OCI-LY7 (cell line): Measurements from ENCODE around the gene ULBP3. TPM values are rescaled to one million over a fixed set of nuclear protein-coding genes. Genes with fewer than 3 reads are reported as not detected.

Source experiments
- BruUV-seq: library from RNA; stranded (reverse); fragments of 400-500 nt; replicated peaks from 2 replicates; lab custom pipeline; 2021; lab: Mats Ljungman, UMichigan
- CTCF ChIA-PET: fragments of 300-600 bp; sonication (Branson Sonifier 250); formaldehyde crosslinking; loops from one replicate; lab custom pipeline; 2022; ENCODE audit warnings: antibody characterized with exemption; ENCODE audit not compliant: unreplicated experiment; lab: Charles Lee
- POLR2A ChIA-PET: fragments of 300-600 bp; sonication (Branson Sonifier 250); formaldehyde crosslinking; loops from one replicate; lab custom pipeline; 2022; ENCODE audit warnings: antibody characterized with exemption; lab: Charles Lee
- DNase-seq: peaks from one replicate; pipeline ENCODE4 v3.0.0-alpha.2; 2015; ENCODE audit warnings: low spot score
- H2AFZ ChIP-seq: fragments of 200-600 bp; sonication (generic), shearing (Covaris generic); 2 replicates; pipeline ENCODE4 v1.6.1; 2014; ENCODE audit warnings: mild to moderate bottlenecking, antibody characterized with exemption, low read length, moderate library complexity
- H3K27ac ChIP-seq: fragments of 200-600 bp; sonication (generic); 2 replicates; pipeline ENCODE4 v1.5.1; 2014; ENCODE audit warnings: mixed run types, low read depth, mild to moderate bottlenecking, moderate library complexity, low read length, inconsistent platforms; ENCODE audit not compliant: poor library complexity, severe bottlenecking
- H3K36me3 ChIP-seq: fragments of 200-600 bp; sonication (generic); 2 replicates; pipeline ENCODE4 v1.6.1; 2014; ENCODE audit warnings: mild to moderate bottlenecking, antibody characterized with exemption, low read length, moderate library complexity, mixed read lengths; ENCODE audit not compliant: insufficient read depth
- H3K4me1 ChIP-seq: fragments of 200-600 bp; sonication (generic); 2 replicates; pipeline ENCODE4 v1.5.1; 2014; ENCODE audit warnings: mild to moderate bottlenecking, low read length; ENCODE audit not compliant: insufficient read depth, poor library complexity, severe bottlenecking
- H3K4me2 ChIP-seq: fragments of 200-600 bp; sonication (generic); 2 replicates; pipeline ENCODE4 v1.6.1; 2014; ENCODE audit warnings: mild to moderate bottlenecking, low read length
- H3K4me3 ChIP-seq: fragments of 200-600 bp; sonication (generic); 2 replicates; pipeline ENCODE4 v1.5.1; 2014; ENCODE audit warnings: mild to moderate bottlenecking, low read depth, low read length; ENCODE audit not compliant: poor library complexity, severe bottlenecking
- H3K79me2 ChIP-seq: fragments of 200-600 bp; sonication (generic); 2 replicates; pipeline ENCODE4 v1.6.1; 2016; ENCODE audit warnings: low read depth, mild to moderate bottlenecking, low read length, moderate library complexity, mixed read lengths; ENCODE audit not compliant: insufficient read depth
- H3K9me2 ChIP-seq: fragments of 200-600 bp; sonication (generic); 2 replicates; pipeline ENCODE4 v1.6.1; 2016; ENCODE audit warnings: mild to moderate bottlenecking, low read length, mixed read lengths; ENCODE audit not compliant: insufficient read depth
- H3K9me3 ChIP-seq: fragments of 200-600 bp; sonication (generic); 2 replicates; pipeline ENCODE4 v1.6.1; 2014; ENCODE audit warnings: mild to moderate bottlenecking, mixed run types, low read length, mixed read lengths
- H4K20me1 ChIP-seq: fragments of 200-600 bp; sonication (generic); 2 replicates; pipeline ENCODE4 v1.6.1; 2014; ENCODE audit warnings: mild to moderate bottlenecking, antibody characterized with exemption, low read length, moderate library complexity, mixed read lengths; ENCODE audit not compliant: insufficient read depth
- CTCF ChIP-seq: fragments of 200-600 bp; sonication (generic); conservative IDR thresholded peaks from 2 replicates; pipeline ENCODE4 v1.5.1; 2014; ENCODE audit warnings: mild to moderate bottlenecking, antibody characterized with exemption, low read length, moderate library complexity, mixed read lengths
- EZH2phosphoT487 ChIP-seq: fragments of 200-600 bp; sonication (generic); IDR thresholded peaks from 2 replicates; pipeline ENCODE4 v1.6.1; 2018; ENCODE audit warnings: low read depth, borderline replicate concordance, mild to moderate bottlenecking, mixed run types, antibody characterized with exemption, low read length, moderate library complexity, mixed read lengths
- intact Hi-C: fragments of 100-400 bp; cut with micrococcal nuclease; formaldehyde crosslinking; loops from one replicate; pipeline ENCODE4 v1.10.0; 2022; ENCODE audit not compliant: unreplicated experiment
- total RNA-seq, 2 experiments: library from RNA; depleted of rRNA in 1 of 2; stranded (reverse); fragments of >200 nt in 1 of 2; shearing (Covaris generic) in 1 of 2; gene quantifications; 2 replicates each; pipeline ENCODE4 v1.2.3, GENCODE V29; 2014 to 2022

The ULBP3 gene
- total RNA-seq, 2 experiments from 2014 or later = 3.5 to 4.3 TPM

GRCh38 chr6:150058986-150059385 lies 9.9 kb downstream of the ULBP3 start:
- H3K9me3 ChIP-seq = no peaks in the 10 kb centered on the region
- no peaks in the 10 kb centered on the region for H3K36me3 ChIP-seq
- no peak overlapping the region for H2AFZ ChIP-seq
- CTCF ChIA-PET = no interaction called here
- H3K79me2 ChIP-seq = no peaks in the 10 kb centered on the region
- intact Hi-C loops = no loop called here
- no peaks in the 10 kb centered on the region for H4K20me1 ChIP-seq
- H3K4me3 ChIP-seq = no peak overlapping the region
- no peaks in the 10 kb centered on the region for H3K9me2 ChIP-seq
- no peak for TF ChIP-seq EZH2phosphoT487
- no peak for TF ChIP-seq CTCF
- no peak overlapping the region for H3K4me2 ChIP-seq
- H3K27ac ChIP-seq = no peak overlapping the region
- POLR2A ChIA-PET = interaction anchor here (0.7 kb wide), 2 partner anchors 121 to 782 kb away, joined by 3 to 5 read pairs; no protein-coding TSS in a partner anchor
- BruUV-seq = no TSS peak
- DNase-seq = no peak
- peaks cover 7% of the 10 kb centered on the region for H3K4me1 ChIP-seq

- no peaks in the 10 kb centered on the region for H3K36me3 ChIP-seq
- H3K9me3 ChIP-seq = no peaks in the 10 kb centered on the region
- TF ChIP-seq CTCF = no peak
- no peak for TF ChIP-seq EZH2phosphoT487
- intact Hi-C loops = no loop called here
- H3K4me3 ChIP-seq = no peak overlapping the region
- POLR2A ChIA-PET = no interaction called here
- H3K79me2 ChIP-seq = no peaks in the 10 kb centered on the region
- CTCF ChIA-PET = no interaction called here
- no peak for DNase-seq
- no peak overlapping the region for H3K4me2 ChIP-seq
- no TSS peak for BruUV-seq
- H3K4me1 ChIP-seq = peaks cover 7% of the 10 kb centered on the region
- H4K20me1 ChIP-seq = no peaks in the 10 kb centered on the region
- no peak overlapping the region for H3K27ac ChIP-seq
- H3K9me2 ChIP-seq = no peaks in the 10 kb centered on the region
- H2AFZ ChIP-seq = no peak overlapping the region
These were observed 10.6 kb downstream of the ULBP3 start for GRCh38 chr6:150058231-150058792.

GRCh38 chr6:150057501-150057951 lies 11.4 kb downstream of the ULBP3 start:
- CTCF ChIA-PET = no interaction called here
- DNase-seq = no peak
- Histone ChIP-seq H3K9me2 (no peaks in the 10 kb centered on the region), H3K4me2 (no peak overlapping the region), H3K9me3 (no peaks in the 10 kb centered on the region), H3K4me1 (peaks cover 7% of the 10 kb centered on the region), H3K27ac (no peak overlapping the region), H2AFZ (no peak overlapping the region), H3K79me2 (no peaks in the 10 kb centered on the region), H3K4me3 (no peak overlapping the region), H3K36me3 (no peaks in the 10 kb centered on the region), H4K20me1 (no peaks in the 10 kb centered on the region)
- POLR2A ChIA-PET = no interaction called here
- intact Hi-C loops = no loop called here
- BruUV-seq = no TSS peak
- TF ChIP-seq EZH2phosphoT487 (no peak), CTCF (no peak)
